AG04450 (cell line): ENCODE measurements around the gene COG5. TPM values are rescaled to one million over a fixed set of nuclear protein-coding genes. Genes with fewer than 3 reads are reported as not detected.

Experiments
- CTCF ChIA-PET: fragments of 300-600, 350-600 bp; formaldehyde crosslinking; extraction: SDS; loops from one replicate; lab custom pipeline; 2022; ENCODE audit warnings: antibody characterized with exemption, inconsistent platforms; lab: Charles Lee
- POLR2A ChIA-PET: fragments of 350-600 bp; formaldehyde crosslinking; extraction: SDS; loops from one replicate; lab custom pipeline; 2021; ENCODE audit warnings: antibody characterized with exemption, inconsistent platforms; lab: Yijun Ruan, JAX
- DNase-seq: peaks from one replicate; pipeline ENCODE4 v3.0.0-alpha.2; 2011; ENCODE audit warnings: low read depth, low spot score
- H3K27ac ChIP-seq: one replicate; pipeline ENCODE4 v1.5.1; 2012; ENCODE audit warnings: low read depth, low read length, control low read depth
- H3K27me3 ChIP-seq: one replicate; pipeline ENCODE4 v1.6.0; 2012; ENCODE audit warnings: low read length; ENCODE audit not compliant: control insufficient read depth, insufficient read depth
- H3K4me3 ChIP-seq: 2 replicates; pipeline ENCODE4 v1.5.1; 2011; ENCODE audit warnings: mild to moderate bottlenecking, low read depth, low read length, control low read depth
- H3K9me3 ChIP-seq: 2 replicates; pipeline ENCODE4 v1.5.1; 2012; ENCODE audit warnings: low read length; ENCODE audit not compliant: control insufficient read depth, insufficient read depth
- CTCF ChIP-seq: IDR thresholded peaks from 2 replicates; pipeline ENCODE4 v1.5.1; 2011; ENCODE audit warnings: low read depth, low read length, control low read depth, inconsistent platforms
- polyA plus RNA-seq: library from polyadenylated mRNA; depleted of rRNA; stranded (reverse); fragments of >200 nt; gene quantifications from 2 replicates; pipeline ENCODE4 v1.2.3, GENCODE V29; 2011

The COG5 gene
- polyA plus RNA-seq, 1 experiment = 55.2 TPM

GRCh38 chr7:107167483-107168232, 396.1 kb downstream of the COG5 start:
- POLR2A ChIA-PET = interaction anchor here (0.6 to 3.6 kb wide), 11 partner anchors 12 to 883 kb away, joined by 3 to 44 read pairs (median 4); partner anchors contain the start of gene NAMPT
- Histone ChIP-seq H3K9me3 (no peaks in the 10 kb centered on the region), H3K4me3 (peak overlapping the region; percentile 71), H3K27me3 (no peaks in the 10 kb centered on the region), H3K27ac (peak overlapping the region; percentile 99)
- CTCF ChIA-PET = interaction anchor here (0.6 to 3.9 kb wide), 18 partner anchors 11 to 1343 kb away, joined by 3 to 26 read pairs (median 4); no protein-coding TSS in a partner anchor
- peak; percentile 52 for TF ChIP-seq CTCF
- DNase-seq = peak; percentile 61

- POLR2A ChIA-PET = interaction anchor here (0.5 to 3.6 kb wide), 2 partner anchors 18 to 48 kb away, joined by 5 to 29 read pairs; no protein-coding TSS in a partner anchor
- CTCF ChIA-PET = interaction anchor here (0.7 to 3.9 kb wide), 13 partner anchors 10 to 1342 kb away, joined by 3 to 26 read pairs (median 3); no protein-coding TSS in a partner anchor
- peak overlapping the region; percentile 71 for H3K4me3 ChIP-seq
- H3K9me3 ChIP-seq = no peaks in the 10 kb centered on the region
- H3K27me3 ChIP-seq = no peaks in the 10 kb centered on the region
- no peak for TF ChIP-seq CTCF
- H3K27ac ChIP-seq = no peak overlapping the region
- no peak for DNase-seq
These were observed 396.8 kb downstream of the COG5 start for GRCh38 chr7:107166736-107167426.

GRCh38 chr7:107165341-107165740, 398.4 kb downstream of the COG5 start:
- no peak for DNase-seq
- no peaks in the 10 kb centered on the region for H3K9me3 ChIP-seq
- TF ChIP-seq CTCF = no peak
- ChIA-PET POLR2A (no interaction called here), CTCF (interaction anchor here (0.5 to 3.9 kb wide), 4 partner anchors 13 to 226 kb away, joined by 3 to 26 read pairs (median 4); no protein-coding TSS in a partner anchor)
- H3K27ac ChIP-seq = no peak overlapping the region
- H3K27me3 ChIP-seq = no peaks in the 10 kb centered on the region
- no peak overlapping the region for H3K4me3 ChIP-seq

- Histone ChIP-seq H3K4me3 (no peak overlapping the region), H3K9me3 (no peaks in the 10 kb centered on the region), H3K27me3 (no peaks in the 10 kb centered on the region), H3K27ac (no peak overlapping the region)
- no peak for TF ChIP-seq CTCF
- ChIA-PET POLR2A (no interaction called here), CTCF (interaction anchor here (1.0 to 3.8 kb wide), 2 partner anchors 14 to 16 kb away, joined by 5 to 23 read pairs; no protein-coding TSS in a partner anchor)
- DNase-seq = no peak
These were observed 399.6 kb downstream of the COG5 start for GRCh38 chr7:107164092-107164491.
